Fibroblast of skin of scalp (primary cell): Measurements from ENCODE around the gene FMN2.
"Not testable (repeated sequence)": the region's sequence is repeated elsewhere in the genome, so short reads cannot be mapped to it uniquely, and the experiment has no call there.

Source experiments
- DNase-seq: peaks from one replicate; pipeline ENCODE4 v3.0.0-alpha.2; 2013

The FMN2 gene

DNA sequence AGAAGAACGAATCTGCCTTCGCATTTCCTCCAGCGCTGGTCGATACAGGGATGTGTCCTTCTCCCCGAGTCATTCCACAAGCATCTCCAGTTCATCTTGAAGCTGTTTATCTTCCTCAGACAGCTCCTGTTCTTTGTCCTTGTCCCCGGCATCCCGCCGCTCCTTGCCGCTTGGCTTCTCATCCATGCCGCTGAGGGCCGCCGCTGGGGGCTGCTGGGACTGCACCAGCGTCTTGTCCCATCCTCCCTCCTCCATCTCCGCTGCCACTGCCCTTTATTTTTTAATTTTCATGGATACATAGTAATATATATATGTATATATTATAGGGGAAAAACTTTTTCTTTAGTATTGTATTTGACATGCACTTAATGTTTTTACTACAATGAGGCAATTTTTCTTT lies 53.4 kb downstream of the FMN2 start:
- no peak for DNase-seq

DNA sequence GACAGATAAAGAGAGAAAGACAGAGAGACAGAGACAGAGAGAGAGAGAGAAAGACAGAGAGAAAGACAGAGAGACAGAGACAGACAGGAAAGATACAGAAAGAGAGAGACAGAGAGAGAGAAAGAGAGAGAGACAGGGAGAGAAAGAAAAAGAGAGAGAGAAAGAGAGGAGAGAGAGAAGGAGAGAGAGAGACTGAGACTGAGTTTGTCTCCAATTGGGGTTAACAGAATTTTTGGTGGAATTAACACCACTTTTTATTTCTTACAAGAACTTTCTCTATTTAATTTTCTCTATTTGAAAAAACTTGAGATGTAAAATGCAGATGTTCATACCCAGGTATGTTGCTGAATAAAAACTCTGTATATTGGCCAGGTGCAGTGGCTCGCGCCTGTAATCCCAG lies 56.6 kb downstream of the FMN2 start:
- no peak for DNase-seq

DNA sequence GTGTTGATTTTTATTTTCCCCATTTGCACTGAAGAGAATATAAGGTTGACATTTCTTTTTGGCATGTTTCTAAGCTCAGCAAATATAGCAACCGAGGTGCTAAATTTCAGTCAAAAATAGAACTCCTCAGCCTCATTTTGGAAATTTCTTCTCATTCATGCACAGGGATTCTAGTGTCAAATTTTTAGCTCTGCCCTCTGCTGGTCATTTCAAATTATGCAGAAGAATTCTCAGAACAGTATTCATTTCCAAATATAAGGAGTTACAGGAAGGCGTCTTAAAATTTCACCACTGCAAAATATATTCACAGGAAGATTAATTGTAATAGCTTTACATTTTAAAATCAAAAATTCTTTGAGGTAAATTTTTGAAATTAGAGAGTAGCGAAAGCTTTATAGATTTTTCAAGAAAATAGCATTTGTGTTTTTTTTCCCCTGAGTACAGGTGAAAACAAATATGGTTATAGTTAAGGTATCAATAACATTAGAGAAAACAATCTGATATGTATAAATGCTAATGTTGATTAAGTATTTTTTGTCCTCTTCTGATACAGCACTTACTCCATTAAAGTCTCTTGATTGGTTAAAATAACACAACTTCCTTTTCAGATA lies 57.9 kb downstream of the FMN2 start:
- DNase-seq, result peak; percentile 60

DNA sequence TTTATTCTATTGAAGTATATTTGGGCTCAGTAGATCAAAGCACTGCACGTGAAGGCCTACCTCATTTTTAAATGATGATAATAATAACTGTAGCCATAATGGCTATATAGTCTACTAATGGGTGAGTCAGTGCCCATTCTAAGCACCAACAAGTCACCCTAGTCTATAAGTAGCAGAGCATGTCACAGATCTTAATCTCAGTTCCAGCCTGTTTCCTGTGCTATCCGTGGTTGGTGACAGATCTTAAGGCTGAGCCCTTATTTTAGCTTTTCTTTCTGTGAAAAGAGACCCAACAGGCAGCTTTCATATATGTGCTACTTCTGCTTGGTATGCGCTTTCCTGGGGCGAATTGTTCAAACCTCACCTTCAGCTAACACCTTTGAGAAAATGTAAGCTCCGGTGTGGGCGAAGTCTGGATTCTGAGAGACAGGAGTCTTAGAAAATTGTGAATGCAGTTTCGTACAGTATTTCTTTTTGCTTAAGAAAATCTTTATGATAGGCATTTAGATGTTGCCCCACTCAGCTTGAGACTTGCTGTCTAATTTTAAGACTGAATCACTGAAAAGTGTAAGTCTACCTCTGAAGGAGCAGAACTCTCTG lies 59.6 kb downstream of the FMN2 start:
- no peak for DNase-seq

DNA sequence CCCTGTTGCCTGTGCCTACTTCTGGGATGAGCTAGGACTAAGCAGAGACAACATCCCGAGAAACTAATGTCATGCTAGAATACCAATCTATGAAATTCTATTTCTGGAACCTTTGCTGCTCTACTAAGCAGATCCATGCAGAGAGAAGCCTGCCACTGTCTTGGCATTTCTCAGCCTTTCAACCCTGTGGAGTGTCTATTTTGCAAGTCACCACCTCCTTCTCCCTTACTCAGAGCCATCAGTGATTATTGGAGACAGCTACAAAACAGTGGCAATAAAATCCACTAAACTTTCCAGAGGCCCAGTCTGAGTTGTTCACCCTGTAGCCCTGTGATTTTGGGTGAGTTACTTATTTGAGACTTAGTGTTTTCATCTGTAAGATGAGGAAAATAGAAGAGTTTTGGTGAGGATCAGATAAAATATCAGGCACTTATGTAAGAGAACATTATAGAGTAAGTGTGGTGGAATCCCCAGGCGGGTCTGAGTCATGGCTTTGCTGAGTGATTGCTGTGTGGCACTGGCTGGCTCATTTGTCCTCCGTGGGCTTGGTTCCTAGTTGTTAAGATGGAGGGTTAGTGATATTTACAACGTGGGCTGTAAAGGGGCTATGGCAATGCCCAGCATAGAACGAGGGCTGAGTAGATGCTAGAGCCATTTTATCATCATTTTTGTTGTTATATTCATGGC lies 61.1 kb downstream of the FMN2 start:
- DNase-seq, result peak; percentile 19

DNA sequence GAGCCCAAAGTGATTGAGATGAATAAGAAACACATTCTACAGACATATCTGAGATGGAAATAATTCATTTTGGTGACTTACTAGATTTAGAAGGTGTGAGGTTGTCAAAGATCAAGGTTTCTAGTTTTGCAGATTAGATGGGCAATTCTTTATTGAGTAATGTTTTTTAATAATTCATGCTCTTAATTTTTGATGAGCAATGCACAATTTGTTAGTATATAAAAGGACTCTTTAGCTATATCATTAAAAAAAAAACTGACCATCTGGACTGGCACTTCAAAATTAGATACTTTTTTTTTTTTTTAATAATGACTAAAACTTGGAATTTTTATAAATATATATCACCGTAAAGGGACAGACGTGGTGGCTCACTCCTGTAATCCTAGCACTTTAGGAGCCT lies 63.9 kb downstream of the FMN2 start:
- no peak for DNase-seq

DNA sequence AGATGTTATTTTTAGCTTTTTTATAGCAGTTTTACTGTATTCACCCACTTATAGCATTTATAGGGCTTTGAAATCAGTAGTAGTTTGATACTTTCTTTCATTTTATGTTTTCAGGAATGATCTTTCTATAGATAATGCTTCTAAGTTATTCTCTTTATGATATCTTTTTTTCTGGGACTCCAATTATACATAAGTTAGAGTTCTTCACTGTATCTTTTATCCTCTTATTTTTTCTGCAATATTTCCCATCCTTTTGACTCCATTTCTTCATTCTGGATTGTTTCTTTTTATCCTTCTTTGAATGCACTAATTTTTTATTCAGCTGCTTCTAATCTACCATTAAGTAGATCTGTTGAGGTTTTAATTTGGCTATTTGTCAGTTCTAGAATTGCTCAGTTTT lies 73.1 kb downstream of the FMN2 start:
- no peak for DNase-seq

DNA sequence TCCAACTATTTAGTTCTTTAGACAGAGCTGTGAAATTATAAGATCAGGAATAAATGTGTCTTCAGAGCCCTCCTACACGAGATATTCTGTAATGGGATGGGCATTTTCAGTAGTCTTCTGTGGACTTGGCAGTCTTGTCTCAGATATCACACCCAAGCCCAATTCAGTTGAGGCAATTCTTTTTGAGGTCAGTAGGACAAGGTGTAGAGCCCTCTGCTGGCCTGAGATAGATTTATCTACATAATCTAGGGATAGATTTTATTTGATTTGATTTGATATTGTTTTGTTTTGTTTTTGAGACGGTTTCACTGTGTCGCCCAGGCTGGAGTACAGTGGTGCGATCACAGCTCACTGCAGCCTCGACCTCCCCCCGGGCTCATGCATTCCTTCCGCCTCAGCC lies 77.5 kb downstream of the FMN2 start:
- peak; percentile 42 for DNase-seq

DNA sequence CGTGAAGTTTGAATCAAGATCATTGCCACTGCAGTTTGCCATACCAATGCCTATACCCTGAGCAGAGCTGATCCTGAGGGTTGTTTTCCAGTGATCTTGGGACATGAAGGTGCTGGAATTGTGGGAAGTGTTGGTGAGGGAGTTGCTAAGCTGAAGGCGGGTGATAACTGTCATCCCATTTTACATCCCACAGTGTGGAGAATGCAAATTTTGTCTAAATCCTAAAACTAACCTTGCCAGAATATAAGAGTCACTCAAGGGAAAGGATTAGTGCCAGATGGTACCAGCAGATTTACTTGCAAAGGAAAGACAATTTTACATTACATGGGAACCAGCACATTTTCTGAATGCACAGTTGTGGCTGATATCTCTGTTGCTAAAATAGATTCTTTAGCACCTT lies 78.6 kb downstream of the FMN2 start:
- DNase-seq, result no peak

DNA sequence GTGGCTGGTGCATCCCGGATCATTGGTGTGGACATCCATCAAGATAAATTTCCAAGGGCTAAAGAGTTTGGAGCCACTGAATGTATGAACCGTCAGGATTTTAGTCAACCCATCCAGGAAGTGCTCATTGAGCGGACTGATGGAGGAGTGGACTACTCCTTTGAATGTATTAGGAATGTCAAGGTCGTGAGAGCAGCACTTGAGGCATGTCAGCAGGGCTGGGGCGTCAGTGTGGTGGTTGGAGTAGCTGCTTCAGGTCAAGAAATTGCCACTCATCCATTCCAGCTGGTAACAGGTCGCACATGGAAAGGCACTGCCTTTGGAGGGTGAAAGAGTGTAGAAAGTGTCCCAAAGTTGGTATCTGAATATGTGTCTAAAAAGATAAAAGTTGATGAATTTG lies 79.1 kb downstream of the FMN2 start:
- no peak for DNase-seq

DNA sequence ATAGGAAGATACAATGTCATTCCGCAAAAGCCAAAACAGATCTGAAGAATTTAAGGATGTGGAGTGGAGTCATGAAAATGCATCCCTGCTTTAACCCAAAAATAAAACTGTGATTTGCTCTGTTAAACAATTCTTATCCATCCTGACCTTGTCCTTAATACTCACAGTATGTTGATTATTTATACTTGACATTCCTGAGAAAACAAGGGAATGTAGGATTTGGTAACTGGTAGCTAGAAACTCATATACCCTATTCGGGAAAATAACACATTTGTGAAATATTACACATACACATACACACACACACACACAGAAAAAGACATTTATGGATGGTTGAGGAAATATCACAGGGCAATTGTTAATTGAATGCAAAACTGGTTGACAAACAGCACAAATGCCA lies 80.2 kb downstream of the FMN2 start:
- DNase-seq, result peak; percentile 28

DNA sequence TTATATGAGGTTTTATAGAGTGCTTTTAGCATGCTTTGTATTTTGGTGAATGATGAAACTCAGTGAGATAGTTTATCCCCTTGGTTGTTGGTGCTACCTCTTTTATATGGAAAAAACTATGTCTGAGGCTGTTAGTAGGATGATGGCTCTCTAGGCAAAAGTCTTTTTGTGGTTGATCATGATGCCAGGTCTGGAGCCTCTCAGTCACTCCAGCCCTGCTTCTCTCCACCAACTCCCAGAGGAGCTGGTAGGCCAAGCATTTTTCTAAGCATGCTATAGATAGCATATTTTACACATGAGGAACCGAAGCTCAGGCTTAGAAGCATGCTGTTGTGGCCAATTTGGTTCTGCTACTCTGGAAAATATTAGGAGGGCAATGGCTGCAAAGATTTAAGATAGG lies 82.2 kb downstream of the FMN2 start:
- peak; percentile 84 for DNase-seq

DNA sequence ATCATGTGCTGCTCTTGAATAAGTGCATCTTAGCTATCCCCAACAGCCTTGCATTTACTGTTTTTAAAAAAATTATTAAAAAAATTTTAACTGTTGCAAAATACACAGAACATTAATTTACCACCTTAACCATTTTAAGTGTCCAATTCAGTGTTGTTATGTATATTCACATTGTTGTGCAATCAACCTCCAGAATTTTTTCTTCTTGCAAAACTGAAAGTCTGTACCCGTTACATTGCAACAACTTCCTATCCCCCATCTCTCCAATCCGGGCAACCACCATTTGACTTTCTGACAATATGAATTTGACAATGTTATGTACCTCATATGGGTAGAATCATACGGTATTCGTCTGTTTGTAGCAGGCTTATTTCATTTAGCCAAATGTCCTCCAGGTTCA lies 83.1 kb downstream of the FMN2 start:
- no peak for DNase-seq

DNA sequence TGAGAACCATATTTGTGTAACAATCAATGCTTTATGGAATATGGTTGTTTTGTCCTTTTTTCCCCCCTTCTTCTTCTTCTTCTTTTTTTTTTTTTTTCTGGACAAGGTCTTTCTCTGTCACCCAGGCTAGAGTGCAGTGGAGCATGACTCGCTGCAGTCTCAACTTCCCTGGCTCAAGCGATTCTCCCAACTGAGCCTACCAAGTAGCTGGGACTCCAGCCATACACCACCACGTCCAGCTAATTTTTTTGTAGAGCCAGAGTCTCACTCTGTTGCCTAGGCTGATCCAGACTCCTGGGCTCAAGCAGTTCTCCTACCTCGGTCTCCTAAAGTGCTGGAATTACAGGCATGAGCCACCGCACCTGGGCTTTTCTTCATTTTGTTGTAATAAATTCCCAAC lies 86.7 kb downstream of the FMN2 start:
- DNase-seq, result no peak

DNA sequence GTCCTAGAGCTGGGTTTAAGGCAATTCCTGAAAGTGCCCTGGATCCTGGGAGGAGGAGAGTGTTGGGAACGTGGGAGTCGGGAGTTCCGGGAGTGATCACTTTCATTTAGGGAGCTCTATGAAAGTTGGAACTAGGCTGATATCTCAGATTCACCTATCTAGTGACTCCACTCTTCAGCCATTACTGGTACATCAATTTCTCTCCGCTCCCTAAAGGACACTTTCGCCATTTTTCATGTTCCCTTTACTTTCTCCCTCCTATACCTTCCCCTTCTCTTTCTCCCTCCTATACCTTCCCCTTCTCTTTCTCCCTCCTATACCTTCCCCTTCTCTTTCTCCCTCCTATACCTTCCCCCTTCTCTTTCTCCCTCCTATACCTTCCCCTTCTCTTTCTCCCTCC lies 93.0 kb downstream of the FMN2 start:
- DNase-seq, result not testable (repeated sequence)

DNA sequence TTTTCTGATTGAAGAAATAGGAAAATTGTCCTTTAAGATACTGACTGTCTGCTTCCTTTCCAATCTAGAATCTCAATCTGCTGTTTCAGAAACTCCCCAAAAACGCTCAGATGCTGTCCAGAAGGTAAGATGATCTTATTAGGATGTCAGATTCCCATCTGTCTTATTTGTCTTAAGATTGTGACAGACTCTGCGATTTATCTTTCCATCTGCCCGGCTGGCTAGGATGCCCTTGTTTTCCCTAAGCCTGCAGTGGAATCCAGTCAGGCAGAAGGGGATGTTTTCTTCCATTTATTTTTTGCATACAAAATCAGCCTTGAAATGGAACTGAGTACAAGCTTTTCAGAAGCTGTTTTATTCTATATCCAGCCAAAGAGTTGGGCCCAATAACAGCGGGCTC lies 96.5 kb downstream of the FMN2 start:
- DNase-seq, result no peak

DNA sequence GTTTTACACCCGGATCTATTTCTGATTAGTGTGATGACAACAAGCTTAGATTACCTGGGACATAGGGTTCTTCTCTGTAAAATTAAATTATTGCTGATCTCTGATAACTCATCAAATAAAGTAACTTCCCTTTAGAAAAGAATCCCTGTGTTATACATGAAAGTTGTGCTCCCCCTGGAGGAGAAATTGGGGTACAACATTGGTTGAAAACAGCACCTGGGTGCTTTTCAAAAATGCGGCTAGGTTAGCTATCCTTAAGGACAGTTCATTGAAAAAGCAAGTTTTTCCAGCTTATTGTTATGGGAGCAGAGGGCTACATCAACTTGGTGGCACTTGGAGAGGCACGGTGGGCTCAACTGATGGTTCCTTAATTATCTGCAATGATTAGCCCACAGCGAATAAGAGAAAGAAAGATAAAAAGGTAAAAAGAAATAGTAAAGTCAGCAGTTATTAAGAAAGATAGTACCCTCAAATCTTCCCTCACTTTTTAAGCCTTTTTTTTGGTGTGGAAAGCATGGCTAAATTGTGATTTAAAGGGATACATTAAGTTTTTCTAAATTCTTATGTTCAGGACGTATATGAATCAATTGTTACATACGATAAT lies 97.8 kb downstream of the FMN2 start:
- peak; percentile 50 for DNase-seq

DNA sequence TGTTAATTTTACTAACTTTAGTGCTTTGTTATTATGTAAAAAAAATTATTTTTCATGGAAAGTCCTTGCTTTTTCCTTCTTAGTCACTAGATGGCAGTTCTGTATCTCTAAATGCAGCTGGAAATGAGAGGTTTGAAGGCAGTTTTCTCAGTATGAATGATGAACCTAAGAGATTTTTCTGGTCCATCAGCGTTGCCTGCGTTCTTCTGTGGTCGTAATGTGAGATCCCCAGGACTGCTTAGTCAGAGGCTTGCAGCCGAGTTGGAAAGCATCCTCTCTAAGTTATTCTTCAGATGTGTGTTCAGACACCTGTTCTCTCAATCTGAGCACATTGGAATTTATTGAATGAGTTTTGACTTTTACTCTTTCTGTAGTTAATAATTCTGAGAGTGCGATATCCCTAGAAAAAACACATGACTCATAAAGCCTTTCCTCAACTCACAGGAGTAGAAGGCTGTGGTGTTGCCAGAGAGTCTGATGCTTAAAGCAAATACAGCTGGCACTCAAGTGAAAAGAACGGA lies 99.3 kb downstream of the FMN2 start:
- peak; percentile 95 for DNase-seq

DNA sequence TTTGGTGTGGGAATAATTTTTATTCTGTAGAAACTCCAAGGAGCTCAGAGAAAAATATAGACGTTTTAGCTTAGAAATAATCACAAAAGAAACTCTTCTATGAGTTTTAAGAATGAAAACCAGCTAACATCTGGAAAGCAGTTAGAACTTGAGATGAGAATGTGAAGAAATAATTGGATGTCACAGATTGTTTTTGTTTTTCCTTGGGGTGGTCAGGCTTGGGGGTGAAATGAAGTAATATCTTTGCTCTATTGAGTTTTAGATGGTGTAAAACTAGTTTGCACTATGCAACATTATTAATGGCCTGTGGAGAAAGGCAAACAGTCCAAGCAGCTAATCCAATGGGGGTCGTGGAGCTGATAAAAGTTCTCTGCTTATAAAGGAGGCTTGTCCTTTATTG lies 101.2 kb downstream of the FMN2 start:
- DNase-seq, result no peak

DNA sequence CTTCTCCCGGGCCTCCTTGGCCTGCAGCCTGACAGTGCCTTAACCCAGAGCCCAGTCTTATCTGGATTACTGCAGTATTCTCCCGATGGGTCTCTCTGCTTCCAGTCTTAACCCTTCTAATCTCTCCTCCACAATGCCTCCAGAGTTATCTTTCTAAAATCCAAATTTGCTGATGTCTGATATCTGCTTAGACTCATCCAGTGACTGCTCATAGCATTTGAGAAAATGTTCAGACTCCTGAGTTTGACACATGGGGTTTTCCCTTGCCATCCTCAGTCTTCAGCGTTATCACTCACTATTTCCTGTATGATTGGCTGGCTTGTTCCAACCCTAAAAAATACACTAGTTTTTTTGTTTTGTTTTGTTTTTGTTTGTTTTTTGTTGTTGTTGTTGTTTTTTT lies 102.0 kb downstream of the FMN2 start:
- DNase-seq, result no peak

DNA sequence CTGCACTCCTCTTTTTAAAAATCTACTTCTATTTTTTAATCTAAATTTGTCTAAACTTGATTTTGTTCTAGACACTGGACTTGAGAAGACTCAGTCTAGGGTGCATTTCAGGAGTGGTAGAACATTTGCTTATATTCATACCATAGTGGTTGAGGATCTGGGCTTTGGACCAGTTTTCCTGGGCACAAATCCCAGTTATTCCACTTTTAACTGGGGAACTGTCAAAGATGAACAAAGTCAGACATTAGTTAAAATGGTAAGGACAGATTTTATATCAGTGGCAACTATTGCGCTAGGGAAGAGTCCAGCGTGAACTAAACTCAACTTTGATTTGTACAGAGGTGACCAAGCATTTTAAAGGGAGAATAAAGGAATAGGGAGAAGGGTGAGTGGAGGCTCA lies 102.4 kb downstream of the FMN2 start:
- peak; percentile 82 for DNase-seq

DNA sequence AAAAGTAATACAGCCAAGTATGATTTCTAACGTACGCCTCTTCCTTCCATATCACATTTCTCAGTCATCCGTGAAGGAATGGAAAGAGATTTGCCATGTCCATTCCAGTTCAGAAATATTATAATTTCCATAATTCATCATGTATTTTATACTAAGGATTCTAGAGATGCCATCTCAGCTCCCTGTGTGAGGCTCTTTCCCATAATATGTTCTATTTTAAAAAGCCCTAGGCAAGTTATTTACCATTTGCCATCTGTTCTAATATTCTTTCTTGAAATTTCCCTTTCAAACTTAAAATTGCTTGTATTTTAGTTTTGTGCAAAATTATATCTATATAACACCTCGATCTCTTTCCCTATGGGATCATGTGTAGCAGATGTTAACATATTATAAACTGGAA lies 106.7 kb downstream of the FMN2 start:
- DNase-seq, result no peak

DNA sequence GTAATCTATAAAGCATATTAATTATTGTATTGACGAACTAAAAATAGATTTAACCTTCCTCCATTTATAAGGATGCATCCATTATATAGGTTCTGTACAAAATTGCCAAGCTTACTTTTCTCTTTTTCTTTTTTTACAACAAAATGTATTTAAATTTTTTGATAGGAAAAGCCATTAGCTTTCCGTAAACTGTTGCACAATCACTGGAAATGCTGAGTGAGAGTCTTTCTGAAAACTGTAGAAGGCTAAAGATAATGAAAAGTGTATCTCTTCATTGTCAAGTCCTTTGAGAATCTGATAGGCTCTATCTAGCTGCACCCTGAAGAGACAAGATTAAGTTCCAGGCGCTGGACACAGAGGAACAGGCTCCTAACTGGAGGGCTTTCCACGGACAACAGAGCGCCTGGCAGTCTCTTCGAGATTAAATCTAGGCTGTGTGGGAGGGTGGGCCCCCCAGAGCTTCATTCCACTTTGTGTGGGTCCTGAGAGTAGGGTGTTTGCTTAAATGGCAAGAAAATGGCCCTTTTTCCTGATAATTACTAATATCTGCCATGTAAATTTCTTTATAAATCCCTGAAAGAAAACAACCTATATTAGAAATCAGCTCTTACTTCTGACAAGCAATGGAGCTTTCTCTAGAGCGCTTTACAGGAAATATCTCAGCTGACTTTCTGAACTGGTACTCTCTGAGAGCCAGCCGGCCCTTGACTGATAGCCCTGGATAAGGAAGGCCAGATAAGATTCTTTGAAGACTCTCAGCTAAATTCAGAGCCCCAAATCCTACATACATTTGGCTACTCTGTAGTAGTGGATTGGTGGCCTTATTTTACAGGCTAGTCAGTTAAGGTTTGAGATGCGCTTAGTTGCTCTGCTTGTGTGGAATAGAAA lies 108.3 kb downstream of the FMN2 start:
- no peak for DNase-seq
